Ishikawa (cell line): ENCODE measurements around the gene IL4R.

Experiments
- CEBPB ChIP-seq: IDR thresholded peaks from 2 replicates; pipeline ENCODE4 v1.6.1; 2012
- EGR1 ChIP-seq: IDR thresholded peaks from 2 replicates; pipeline ENCODE4 v1.6.1; 2012
- EP300 ChIP-seq: IDR thresholded peaks from 2 replicates; pipeline ENCODE4 v1.6.1; 2012; ENCODE audit warnings: borderline replicate concordance
- TAF1 ChIP-seq: IDR thresholded peaks from 2 replicates; pipeline ENCODE4 v1.6.1; 2012; ENCODE audit warnings: low read depth, mild to moderate bottlenecking
- TCF12 ChIP-seq: IDR thresholded peaks from 2 replicates; pipeline ENCODE4 v1.6.1; 2012; ENCODE audit warnings: low read depth
- TEAD4 ChIP-seq: IDR thresholded peaks from 2 replicates; pipeline ENCODE4 v1.6.1; 2012
- ZBTB7A ChIP-seq: IDR thresholded peaks from 2 replicates; pipeline ENCODE4 v1.6.1; 2012; ENCODE audit warnings: low read depth
- TF ChIP-seq, protein P1 (sequence below): IDR thresholded peaks from 2 replicates; pipeline ENCODE4 v1.6.1; 2012

DNA sequence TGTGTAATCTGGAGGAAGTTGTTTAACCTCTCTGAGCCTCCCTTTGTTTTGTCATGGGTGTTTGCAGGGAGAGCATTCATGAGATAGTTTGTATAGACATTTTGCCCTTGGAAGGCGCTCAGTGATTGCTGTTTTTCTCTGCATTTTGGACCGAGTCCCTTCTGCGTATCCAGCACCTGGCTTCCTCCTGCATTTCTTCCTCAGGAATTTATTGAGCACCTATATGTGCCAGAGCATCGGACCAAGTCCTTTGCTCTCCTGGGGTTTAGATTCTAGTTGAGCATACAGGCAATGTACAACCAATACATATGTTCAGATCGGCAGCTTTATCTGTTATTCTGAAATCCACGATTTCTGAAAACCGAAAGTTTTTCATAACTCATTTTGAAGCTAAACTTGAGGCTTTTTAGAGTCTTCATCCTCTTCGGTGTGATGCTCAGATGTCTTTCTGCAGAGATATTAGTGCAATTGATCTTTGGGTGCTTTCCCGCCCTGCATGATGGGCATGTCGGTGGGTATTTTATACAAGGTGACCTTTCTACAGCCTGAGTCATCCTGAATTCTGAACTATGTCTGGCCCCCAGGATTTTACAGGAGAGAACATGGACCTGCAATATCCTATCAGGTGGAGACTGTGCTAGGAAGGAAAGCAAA, 4.1 kb downstream of the IL4R start:
- TF ChIP-seq EP300, result no peak
- no peak for TF ChIP-seq ZBTB7A
- TF ChIP-seq, protein P1, sequence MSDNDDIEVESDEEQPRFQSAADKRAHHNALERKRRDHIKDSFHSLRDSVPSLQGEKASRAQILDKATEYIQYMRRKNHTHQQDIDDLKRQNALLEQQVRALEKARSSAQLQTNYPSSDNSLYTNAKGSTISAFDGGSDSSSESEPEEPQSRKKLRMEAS, result no peak
- TF ChIP-seq TCF12, result no peak
- TF ChIP-seq TAF1, result no peak
- TF ChIP-seq TEAD4, result no peak
- no peak for TF ChIP-seq CEBPB
- no peak for TF ChIP-seq EGR1
